A673 (cell line): ENCODE results near the gene ZNF488. TPM values are rescaled to one million over a fixed set of nuclear protein-coding genes. Genes with fewer than 3 reads are reported as not detected.

Source experiments
- BruUV-seq: library from RNA; stranded (reverse); fragments of 400-500 nt; replicated peaks from 2 replicates; lab custom pipeline; 2021; lab: Mats Ljungman, UMichigan
- CTCF ChIA-PET: fragments of 300-600 bp; sonication (Branson Sonifier 250); formaldehyde crosslinking; loops from one replicate; lab custom pipeline; 2022; ENCODE audit warnings: antibody characterized with exemption; lab: Charles Lee
- POLR2A ChIA-PET: fragments of 300-600 bp; sonication (Branson Sonifier 250); formaldehyde crosslinking; loops from one replicate; lab custom pipeline; 2022; ENCODE audit warnings: antibody characterized with exemption; ENCODE audit not compliant: low non-redundant PET; lab: Charles Lee
- DNase-seq: peaks from one replicate; pipeline ENCODE4 v3.0.0-alpha.2; 2015; ENCODE audit warnings: low spot score
- H3K27ac ChIP-seq: fragments of 200-600 bp; sonication (generic); 2 replicates; pipeline ENCODE4 v1.5.1; 2016; ENCODE audit warnings: mixed run types, low read depth, mild to moderate bottlenecking, mixed read lengths, antibody characterized with exemption, low read length; ENCODE audit not compliant: poor library complexity, severe bottlenecking
- H3K27me3 ChIP-seq: fragments of 200-600 bp; sonication (generic); replicated peaks from 2 replicates; pipeline ENCODE4 v1.6.1; 2017; ENCODE audit warnings: mixed run types, low read depth, mild to moderate bottlenecking, mixed read lengths, antibody characterized with exemption, low read length; ENCODE audit not compliant: insufficient read depth, poor library complexity
- H3K36me3 ChIP-seq: fragments of 200-600 bp; sonication (generic); 2 replicates; pipeline ENCODE4 v1.6.1; 2016; ENCODE audit warnings: mixed run types, mild to moderate bottlenecking, mixed read lengths, antibody characterized with exemption, low read length; ENCODE audit not compliant: insufficient read depth, poor library complexity, severe bottlenecking
- H3K4me1 ChIP-seq: fragments of 200-600 bp; sonication (generic); 2 replicates; pipeline ENCODE4 v1.6.1; 2017; ENCODE audit warnings: mixed run types, mild to moderate bottlenecking, mixed read lengths, antibody characterized with exemption, low read length; ENCODE audit not compliant: insufficient read depth, poor library complexity, severe bottlenecking
- H3K4me3 ChIP-seq: fragments of 200-600 bp; sonication (generic); 2 replicates; pipeline ENCODE4 v1.5.1; 2016; ENCODE audit warnings: low read depth, mixed run types, mild to moderate bottlenecking, mixed read lengths, low read length; ENCODE audit not compliant: poor library complexity, severe bottlenecking
- H3K9me3 ChIP-seq: fragments of 200-600 bp; sonication (generic); 2 replicates; pipeline ENCODE4 v1.6.1; 2016; ENCODE audit warnings: mixed run types, low read depth, mild to moderate bottlenecking, mixed read lengths, antibody characterized with exemption, low read length; ENCODE audit not compliant: poor library complexity, severe bottlenecking
- EZH2 ChIP-seq: fragments of 200-600 bp; sonication (generic); IDR thresholded peaks from 2 replicates; pipeline ENCODE4 v1.6.1; 2017; ENCODE audit warnings: borderline replicate concordance, low read depth, mild to moderate bottlenecking, mixed read lengths, antibody characterized with exemption, low read length; ENCODE audit not compliant: poor library complexity, severe bottlenecking
- intact Hi-C: fragments of 100-400 bp; cut with micrococcal nuclease; formaldehyde crosslinking; loops from one replicate; pipeline ENCODE4 v1.10.0; 2022; ENCODE audit not compliant: unreplicated experiment
- total RNA-seq: library from RNA; stranded (reverse); gene quantifications from 2 replicates; pipeline ENCODE4 v1.2.3, GENCODE V29; 2021
- TF ChIP-seq, protein P1 (sequence below): fragments of 300-800, 200-600 bp; sonication (generic); conservative IDR thresholded peaks from 2 replicates; pipeline ENCODE4 v1.5.1; 2017; ENCODE audit warnings: low read depth, mild to moderate bottlenecking, antibody characterized with exemption, low read length, moderate library complexity, mixed read lengths

ZNF488 gene
- total RNA-seq, 1 experiment from 2014 or later = 0.09 TPM

DNA sequence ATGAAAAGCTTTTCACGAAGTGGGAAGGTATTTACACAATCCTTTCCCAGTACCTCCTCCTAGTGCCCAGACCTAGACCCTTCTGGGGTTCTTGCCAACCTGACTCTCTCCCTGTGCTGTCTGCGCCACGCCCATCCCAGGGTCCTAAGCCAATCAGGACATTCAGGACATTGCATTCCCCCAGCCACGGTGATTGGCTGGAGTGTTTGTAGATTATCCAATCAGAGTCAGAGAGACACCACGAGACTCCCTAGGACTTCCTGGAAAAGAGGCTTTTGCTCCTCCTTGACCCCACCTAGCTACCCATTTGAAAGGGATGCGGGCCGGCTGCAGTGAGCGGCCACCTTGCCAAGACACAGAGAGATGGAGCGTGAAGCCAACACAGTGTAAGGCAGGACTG, 65.4 kb downstream of the ZNF488 start:
- no peak for TF ChIP-seq EZH2
- TF ChIP-seq, protein P1, sequence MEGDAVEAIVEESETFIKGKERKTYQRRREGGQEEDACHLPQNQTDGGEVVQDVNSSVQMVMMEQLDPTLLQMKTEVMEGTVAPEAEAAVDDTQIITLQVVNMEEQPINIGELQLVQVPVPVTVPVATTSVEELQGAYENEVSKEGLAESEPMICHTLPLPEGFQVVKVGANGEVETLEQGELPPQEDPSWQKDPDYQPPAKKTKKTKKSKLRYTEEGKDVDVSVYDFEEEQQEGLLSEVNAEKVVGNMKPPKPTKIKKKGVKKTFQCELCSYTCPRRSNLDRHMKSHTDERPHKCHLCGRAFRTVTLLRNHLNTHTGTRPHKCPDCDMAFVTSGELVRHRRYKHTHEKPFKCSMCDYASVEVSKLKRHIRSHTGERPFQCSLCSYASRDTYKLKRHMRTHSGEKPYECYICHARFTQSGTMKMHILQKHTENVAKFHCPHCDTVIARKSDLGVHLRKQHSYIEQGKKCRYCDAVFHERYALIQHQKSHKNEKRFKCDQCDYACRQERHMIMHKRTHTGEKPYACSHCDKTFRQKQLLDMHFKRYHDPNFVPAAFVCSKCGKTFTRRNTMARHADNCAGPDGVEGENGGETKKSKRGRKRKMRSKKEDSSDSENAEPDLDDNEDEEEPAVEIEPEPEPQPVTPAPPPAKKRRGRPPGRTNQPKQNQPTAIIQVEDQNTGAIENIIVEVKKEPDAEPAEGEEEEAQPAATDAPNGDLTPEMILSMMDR = no peak
- peak; percentile 41 for DNase-seq
- Histone ChIP-seq H3K4me1 (no peaks in the 10 kb centered on the region), H3K36me3 (no peaks in the 10 kb centered on the region), H3K9me3 (no peaks in the 10 kb centered on the region), H3K4me3 (no peak overlapping the region), H3K27ac (no peak overlapping the region), H3K27me3 (no peaks in the 10 kb centered on the region)
- intact Hi-C loops = loop anchor here (10.0 kb wide), 1 partner anchor 56 kb away; no protein-coding TSS in a partner anchor
- BruUV-seq = no TSS peak
- ChIA-PET POLR2A (no interaction called here), CTCF (no interaction called here)

DNA sequence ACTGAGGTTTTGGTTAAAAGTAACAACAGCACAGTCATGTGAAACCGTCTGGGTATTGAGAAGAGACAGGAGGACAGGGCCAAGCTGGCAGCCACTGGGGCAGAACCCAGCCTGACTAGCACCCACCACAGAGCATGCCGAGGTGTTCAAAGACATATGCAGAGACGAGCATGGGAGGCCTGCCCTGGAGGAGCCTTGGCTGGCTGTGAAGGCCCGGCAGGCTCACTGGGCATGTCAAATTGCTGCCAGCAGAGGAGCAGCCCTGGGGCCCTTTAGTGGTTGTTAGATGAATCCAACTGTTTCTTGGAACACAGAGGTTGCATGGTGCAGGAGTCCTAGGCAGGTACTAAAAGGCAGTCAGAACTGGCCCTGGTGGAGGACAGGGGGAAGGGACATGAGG, 66.8 kb downstream of the ZNF488 start:
- no peaks in the 10 kb centered on the region for H3K4me1 ChIP-seq
- no peak overlapping the region for H3K27ac ChIP-seq
- no TSS peak for BruUV-seq
- no peaks in the 10 kb centered on the region for H3K36me3 ChIP-seq
- H3K4me3 ChIP-seq = no peak overlapping the region
- intact Hi-C loops = loop anchor here (10.0 kb wide), 1 partner anchor 58 kb away; no protein-coding TSS in a partner anchor
- no peak for DNase-seq
- POLR2A ChIA-PET = no interaction called here
- H3K9me3 ChIP-seq = no peaks in the 10 kb centered on the region
- no peaks in the 10 kb centered on the region for H3K27me3 ChIP-seq
- CTCF ChIA-PET = no interaction called here
- TF ChIP-seq EZH2 = no peak
- TF ChIP-seq, protein P1 = no peak

DNA sequence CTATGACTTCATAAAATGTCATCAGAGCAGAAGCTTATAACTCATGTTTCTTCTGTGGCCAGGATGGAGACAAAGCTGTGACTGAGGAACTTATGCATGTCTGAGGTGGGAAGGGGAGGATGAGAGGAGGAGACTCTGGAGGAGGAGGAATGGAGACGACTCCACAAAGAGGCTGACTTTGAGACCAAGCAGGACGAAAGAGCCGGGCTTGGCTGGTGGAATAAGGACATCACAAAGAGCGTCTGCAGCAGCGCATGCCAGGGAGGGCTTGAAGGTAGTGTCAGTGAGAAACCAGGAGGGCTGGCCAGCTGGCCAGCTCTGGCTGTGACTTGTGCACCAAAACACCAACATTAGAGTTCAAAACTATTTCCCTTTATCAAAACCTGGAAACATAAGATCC, 68.0 kb downstream of the ZNF488 start:
- Histone ChIP-seq H3K27me3 (no peaks in the 10 kb centered on the region), H3K4me3 (no peak overlapping the region), H3K36me3 (no peaks in the 10 kb centered on the region), H3K4me1 (no peaks in the 10 kb centered on the region), H3K27ac (no peak overlapping the region), H3K9me3 (no peaks in the 10 kb centered on the region)
- no peak for DNase-seq
- intact Hi-C loops = loop anchor here (10.0 kb wide), 1 partner anchor 59 kb away; no protein-coding TSS in a partner anchor
- no TSS peak for BruUV-seq
- ChIA-PET POLR2A (no interaction called here), CTCF (no interaction called here)
- TF ChIP-seq, protein P1 = no peak
- no peak for TF ChIP-seq EZH2

Other genes starting within 250 kb of the ZNF488 start
- gene GDF10, start 84.1 kb downstream of the ZNF488 start, total RNA-seq = 0.45 and 0.52 TPM in 2 replicates
- gene GDF2, start 61.8 kb downstream of the ZNF488 start, total RNA-seq = not detected in 2 replicates
- gene RBP3, start 35.9 kb downstream of the ZNF488 start, total RNA-seq = not detected in 2 replicates
- not detected in 2 replicates for gene ANXA8, start 99.8 kb upstream of the ZNF488 start, total RNA-seq
- not detected in 2 replicates for gene FAM25G, start 107.4 kb upstream of the ZNF488 start, total RNA-seq
- gene AGAP9, start 139.3 kb upstream of the ZNF488 start, total RNA-seq = 9.5 and 11.7 TPM in 2 replicates